Retinal pigment epithelial cell (primary cell): ENCODE data around the gene SYK.

Experiments used
- DNase-seq: peaks from one replicate; pipeline ENCODE4 v3.0.0-alpha.2; 2010; ENCODE audit warnings: low read depth
- H3K4me3 ChIP-seq: 2 replicates; pipeline ENCODE4 v1.5.1; 2011; ENCODE audit warnings: mild to moderate bottlenecking, low read length, control low read depth, moderate library complexity
- TF ChIP-seq, protein P1 (sequence below): conservative IDR thresholded peaks from 2 replicates; pipeline ENCODE4 v1.5.1; 2011; ENCODE audit warnings: low read depth, low read length, control low read depth, inconsistent platforms

Gene SYK

DNA sequence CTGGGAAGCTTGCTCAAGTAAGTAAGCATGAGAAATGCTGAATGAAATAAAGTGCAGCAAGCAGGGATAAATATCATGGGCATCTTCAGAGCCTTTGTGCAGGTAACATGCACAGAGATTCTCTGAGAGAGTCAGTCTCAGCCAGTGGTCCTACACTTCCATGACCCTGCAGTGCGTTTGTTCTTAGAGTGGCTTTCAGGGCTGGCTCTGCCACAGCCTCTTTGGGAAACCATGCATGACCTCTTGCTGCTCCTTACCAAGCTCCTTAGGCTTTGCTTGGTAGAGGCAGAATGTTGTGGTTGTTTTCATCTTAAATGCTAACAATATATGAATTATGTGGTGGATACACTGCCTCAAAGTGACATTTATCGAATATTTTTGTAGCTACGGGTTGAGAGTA, 5.4 kb downstream of the SYK start:
- H3K4me3 ChIP-seq: no peak overlapping the region
- TF ChIP-seq, protein P1, sequence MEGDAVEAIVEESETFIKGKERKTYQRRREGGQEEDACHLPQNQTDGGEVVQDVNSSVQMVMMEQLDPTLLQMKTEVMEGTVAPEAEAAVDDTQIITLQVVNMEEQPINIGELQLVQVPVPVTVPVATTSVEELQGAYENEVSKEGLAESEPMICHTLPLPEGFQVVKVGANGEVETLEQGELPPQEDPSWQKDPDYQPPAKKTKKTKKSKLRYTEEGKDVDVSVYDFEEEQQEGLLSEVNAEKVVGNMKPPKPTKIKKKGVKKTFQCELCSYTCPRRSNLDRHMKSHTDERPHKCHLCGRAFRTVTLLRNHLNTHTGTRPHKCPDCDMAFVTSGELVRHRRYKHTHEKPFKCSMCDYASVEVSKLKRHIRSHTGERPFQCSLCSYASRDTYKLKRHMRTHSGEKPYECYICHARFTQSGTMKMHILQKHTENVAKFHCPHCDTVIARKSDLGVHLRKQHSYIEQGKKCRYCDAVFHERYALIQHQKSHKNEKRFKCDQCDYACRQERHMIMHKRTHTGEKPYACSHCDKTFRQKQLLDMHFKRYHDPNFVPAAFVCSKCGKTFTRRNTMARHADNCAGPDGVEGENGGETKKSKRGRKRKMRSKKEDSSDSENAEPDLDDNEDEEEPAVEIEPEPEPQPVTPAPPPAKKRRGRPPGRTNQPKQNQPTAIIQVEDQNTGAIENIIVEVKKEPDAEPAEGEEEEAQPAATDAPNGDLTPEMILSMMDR: no peak
- no peak for DNase-seq

DNA sequence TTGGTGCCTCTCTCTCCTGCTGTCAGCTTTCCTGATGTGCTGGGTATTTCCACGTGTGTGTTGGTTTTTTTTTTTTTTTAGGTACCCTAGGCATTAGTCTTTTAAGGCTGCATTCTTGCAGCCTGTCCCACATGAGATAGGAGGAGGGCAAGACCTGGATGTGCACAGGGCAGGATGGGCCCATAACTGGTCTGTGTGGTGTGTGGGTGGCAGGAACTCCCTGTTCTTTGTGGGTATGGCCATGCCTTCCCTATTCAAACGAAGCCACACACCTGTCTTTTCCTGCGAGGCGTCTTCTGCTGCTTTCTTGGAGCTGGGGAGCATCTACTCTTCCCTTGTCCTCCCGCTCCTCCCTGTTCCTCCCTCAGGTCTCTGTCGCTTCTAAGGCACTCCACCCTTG, 6.8 kb downstream of the SYK start:
- H3K4me3 ChIP-seq: no peak overlapping the region
- no peak for DNase-seq
- TF ChIP-seq, protein P1: no peak

DNA sequence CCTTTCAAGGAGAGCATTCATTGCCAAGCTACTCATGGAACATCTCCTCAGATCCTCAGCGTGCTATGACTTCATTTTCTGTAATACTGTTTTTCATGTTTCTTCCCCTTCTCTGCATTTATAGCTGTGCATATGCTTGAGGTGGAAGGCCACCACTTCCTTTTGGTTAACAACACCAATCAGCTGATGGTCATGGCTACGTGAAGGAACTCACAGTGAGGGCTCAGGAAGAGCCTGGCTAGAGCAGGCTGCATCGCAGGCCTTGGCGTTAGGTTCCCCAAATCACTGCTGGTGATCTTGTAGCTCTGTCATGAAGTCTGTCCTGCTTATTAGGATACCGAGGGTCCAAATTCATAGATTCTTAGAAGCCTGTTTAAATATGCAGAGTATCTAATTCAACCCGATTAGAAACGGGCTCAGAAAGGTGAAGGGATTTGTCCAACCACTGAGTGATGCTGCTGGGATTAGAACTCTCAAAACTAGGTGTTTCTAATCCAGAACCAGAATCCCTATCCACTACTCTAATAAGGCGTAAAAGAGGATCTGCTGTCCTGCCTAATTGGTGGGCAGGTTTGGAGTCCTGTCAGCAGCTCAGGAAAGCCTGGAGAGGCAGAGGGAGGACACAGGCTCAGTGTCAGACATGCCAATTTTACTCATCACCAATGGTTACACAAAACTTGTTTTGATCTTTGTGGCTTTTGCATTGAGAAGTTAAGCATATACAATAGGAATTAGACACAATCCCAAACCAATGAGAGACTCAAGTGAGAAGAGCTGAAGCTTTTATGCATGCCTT, 7.5 kb downstream of the SYK start:
- TF ChIP-seq, protein P1: no peak
- DNase-seq: no peak
- no peak overlapping the region for H3K4me3 ChIP-seq

DNA sequence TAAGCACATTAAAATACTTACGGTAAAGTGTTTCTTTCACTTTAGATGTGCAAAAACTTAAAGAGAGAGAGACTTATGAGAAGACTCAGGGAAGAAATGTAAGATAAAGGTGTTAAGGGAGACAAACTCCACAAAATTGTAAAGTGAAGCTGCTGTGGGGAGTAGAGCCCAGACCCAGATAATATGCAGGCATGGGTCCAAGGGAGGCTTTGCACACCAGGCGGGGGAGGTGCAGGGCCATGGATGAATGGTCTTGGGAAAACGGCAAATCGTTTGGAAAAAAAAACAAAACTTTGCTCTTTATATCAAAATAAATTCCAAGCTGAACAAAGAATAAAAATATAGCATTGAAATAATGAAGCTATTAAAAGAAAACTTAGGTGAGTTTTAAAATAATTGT, 9.1 kb downstream of the SYK start:
- TF ChIP-seq, protein P1: no peak
- DNase-seq: no peak
- H3K4me3 ChIP-seq: no peak overlapping the region

DNA sequence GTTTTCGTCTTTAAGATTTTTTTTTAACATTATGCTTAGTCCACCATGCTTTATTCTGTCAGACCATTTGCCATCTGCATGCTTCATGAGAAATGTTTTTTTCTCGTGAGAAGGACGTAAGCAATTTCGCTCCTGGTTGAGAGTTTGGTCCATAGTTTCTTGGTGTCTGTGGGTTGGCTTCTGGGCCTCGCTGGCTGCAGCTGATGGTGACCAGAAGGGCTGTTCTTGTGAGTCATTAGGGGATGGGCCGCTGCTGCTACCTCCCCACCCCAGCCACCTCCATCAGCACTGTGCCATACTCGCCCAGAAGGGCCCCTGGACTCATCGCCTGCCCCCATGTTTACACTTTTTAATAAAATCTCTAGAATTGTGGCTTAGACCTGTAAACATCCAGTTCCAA, 11.4 kb downstream of the SYK start:
- H3K4me3 ChIP-seq: no peak overlapping the region
- no peak for DNase-seq
- TF ChIP-seq, protein P1: no peak

DNA sequence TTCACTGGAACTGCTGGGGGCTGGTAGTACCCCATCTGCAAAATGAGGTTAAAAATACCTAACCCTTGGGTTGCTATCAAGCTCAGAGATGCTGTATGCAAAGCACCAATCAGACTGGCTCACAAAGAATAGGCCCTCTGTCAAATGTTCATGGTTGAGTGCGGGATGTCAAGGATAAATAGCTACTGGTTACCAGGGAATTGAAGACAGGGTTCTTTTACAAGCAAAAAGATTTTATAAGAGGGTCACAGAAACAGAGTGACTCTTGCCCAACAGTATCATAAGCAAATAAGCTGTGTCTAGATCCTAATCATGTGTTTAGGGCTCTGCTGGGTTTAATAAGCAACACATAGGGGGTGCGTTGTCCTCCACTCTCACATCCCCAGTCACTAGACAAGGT, 11.9 kb downstream of the SYK start:
- H3K4me3 ChIP-seq: no peak overlapping the region
- TF ChIP-seq, protein P1: no peak
- no peak for DNase-seq

DNA sequence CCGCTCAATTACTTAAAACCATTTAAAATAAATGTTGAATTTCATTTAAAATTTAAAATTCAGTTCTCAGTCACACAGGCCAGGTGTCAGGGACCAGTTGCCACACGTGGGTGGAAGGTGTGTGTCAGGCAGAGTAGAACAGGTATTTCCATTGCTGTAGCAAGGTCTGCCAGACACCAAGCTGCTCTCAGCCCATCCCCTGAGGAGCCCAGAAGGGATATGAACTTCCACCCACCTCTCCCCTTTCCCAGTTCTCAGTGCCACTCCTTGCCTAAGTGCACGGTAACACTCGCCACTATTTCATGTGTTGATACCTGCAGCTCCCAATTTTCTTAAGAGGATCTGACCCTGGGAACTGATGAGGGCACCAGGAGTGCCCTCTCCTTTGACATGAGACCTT, 12.7 kb downstream of the SYK start:
- no peak for DNase-seq
- H3K4me3 ChIP-seq: no peak overlapping the region
- TF ChIP-seq, protein P1: no peak
